Dedifferentiated amniotic fluid mesenchymal stem cell (primary cell): Measurements from ENCODE around the gene ELP4.

Experiments
- DNase-seq: peaks from one replicate; pipeline ENCODE4 v3.0.0-alpha.2; 2016; ENCODE audit errors: extremely low spot score

Gene ELP4

DNA sequence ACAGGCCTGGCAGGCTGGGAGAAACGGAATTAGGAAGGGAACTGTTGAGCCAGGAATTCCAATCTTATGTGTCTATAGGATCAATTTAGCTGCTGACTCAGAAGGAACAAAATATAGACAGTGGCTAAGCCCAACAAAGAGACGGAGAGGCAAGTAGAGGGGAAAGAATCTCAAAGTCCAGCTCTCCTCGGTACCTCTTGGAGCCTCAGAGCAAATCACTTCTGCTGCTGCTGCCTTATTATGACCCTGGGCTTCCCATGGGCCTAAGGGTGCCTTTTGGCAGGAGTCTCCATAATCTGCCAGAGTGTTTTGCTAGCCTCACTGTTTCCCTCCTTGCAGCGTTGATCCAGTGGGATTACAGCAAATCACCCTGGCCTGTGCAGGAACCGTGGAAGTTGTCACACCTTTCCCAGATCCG, 269.8 kb downstream of the ELP4 start:
- DNase-seq = peak; percentile 58

DNA sequence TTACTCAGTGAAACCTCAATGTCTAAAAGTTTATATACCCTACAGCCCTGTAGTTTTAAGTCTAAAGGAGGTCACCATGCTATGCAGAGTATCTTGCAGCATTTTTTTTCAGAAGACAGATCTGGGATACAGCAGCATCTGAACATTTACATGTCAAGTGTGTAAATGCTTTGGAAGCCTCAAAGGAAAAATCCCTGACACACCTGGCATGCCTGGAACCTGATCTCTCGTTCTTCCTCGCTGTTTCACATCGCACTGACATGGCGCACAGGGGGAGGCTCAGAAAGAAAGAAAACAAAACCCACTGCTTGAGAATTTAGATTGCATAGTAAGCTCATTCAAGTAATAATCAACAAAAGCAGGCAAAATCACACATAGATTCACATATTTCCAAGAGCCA, 270.5 kb downstream of the ELP4 start:
- no peak for DNase-seq

- no peak for DNase-seq
These were observed 271.0 kb downstream of the ELP4 start for GRCh38 chr11:31780480-31780971.

DNA sequence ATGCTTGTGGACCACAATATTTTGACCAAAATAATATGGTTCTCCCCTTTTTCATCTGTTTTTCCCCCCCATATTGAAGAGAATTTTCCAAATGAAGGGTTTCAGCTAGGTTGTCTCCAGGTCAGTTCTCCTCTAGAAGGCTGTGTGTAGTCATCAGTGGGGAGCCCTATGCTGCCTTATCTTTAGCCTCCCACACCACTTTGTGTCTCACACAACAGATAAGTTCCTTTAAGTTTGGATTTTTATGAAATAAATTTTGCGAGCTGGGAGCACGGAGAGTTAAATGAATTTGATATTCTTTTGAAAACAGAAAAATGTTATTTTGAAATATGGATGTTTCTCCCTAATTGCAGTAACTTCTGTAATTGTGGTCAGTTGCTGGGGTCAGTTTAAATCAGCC, 272.7 kb downstream of the ELP4 start:
- DNase-seq = no peak

GRCh38 chr11:31783252-31783651, 273.7 kb downstream of the ELP4 start:
- DNase-seq = no peak

DNA sequence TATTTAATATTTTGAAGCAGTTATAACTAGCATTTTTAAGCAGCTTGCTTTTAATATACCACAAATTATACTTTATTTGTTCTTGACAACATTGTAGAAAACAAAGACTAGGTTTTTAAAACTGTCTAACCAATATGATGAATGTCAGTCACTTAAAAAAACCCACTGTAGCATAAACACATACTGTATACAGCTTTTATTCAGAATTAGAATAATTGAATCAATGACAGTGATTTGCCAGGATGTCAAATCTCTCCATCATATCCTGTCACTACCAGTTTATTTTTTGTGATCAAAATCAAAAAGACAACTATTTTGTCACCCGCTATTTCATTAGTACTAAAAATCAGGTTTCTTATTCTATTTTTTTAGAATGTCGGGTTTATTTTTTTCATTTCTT, 275.0 kb downstream of the ELP4 start:
- DNase-seq = no peak

- no peak for DNase-seq
These were observed 277.6 kb downstream of the ELP4 start for GRCh38 chr11:31786996-31787685.

- DNase-seq = no peak
These were observed 278.5 kb downstream of the ELP4 start for GRCh38 chr11:31788085-31788484.

- no peak for DNase-seq
These were observed 281.1 kb downstream of the ELP4 start for GRCh38 chr11:31790649-31791048.

DNA sequence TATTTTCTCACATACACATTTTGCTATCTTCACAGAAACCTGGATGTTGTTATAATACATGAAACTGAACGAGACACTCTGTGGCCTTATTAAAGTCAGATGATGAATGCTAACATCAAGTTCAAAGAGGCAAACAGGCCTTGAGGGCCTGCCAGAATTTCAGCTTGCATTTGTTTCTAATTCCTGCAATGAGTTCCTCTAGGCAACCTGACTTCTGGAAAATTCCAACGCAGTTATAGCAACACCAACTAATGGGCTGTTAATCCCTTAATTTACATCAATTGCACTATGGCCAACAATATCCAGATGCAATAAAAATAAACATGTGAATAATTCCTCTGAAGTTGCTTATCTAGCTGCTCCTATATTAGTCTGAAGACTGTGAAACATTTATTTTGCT, 282.5 kb downstream of the ELP4 start:
- no peak for DNase-seq

GRCh38 chr11:31792456-31792855, 282.9 kb downstream of the ELP4 start:
- DNase-seq = no peak

- no peak for DNase-seq
These were observed 283.7 kb downstream of the ELP4 start for GRCh38 chr11:31793264-31793663.

DNA sequence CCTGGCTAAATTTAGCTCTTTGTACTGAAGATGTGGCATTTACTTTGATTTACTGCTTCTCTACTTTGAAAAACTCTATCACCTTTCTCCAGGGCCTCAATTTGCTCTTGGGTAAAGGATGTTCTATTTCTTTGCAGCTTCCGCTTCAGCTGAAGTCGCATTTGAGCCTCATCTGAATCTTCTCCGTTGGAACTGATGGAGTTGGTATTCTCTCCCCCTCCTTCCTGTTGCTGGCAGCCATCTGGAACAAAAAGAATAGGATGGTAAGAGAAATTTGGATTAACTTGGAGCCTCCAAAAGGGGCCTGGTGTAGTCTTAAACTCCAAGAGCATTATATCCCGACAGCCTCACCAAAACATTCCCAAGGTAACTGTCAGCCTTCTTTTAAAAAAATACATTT, 285.0 kb downstream of the ELP4 start:
- DNase-seq = no peak

DNA sequence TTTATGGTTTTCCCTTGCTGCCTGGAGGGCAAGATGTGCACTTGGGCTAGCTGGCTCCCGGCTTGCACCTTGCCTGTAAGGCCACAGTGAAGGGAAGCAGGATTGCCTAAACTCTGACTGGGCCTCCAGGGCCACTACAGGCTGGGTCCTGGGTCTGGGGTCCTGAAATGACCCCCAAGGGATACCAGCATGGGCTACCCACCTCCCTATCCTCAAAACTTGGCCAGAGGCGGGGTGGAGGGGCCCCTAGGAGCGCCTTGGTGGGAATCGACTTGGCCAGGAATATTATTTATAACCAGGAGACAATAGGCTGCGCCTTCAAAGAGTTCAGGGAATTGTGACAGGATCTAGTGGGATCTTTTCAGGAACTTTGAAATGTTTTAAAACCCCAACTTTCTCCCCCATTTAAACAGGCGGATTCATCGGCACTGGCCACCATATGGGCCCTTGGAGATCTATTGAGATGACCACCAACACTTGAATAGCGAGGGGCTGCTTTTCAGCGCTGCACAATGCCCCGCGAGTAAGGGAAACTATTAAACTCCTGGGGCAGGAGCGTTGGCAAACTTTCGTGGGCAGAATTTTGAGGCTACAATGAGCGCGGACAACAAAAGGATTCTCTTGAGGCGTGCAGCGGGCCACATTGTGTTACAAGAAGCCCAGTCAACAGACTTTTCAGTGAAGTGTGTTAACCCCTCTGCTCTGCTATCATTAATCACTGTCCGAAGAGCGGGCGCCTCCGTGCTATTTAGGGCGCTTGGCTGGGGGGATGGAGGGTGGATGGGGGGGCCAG, 286.3 kb downstream of the ELP4 start:
- DNase-seq = no peak

DNA sequence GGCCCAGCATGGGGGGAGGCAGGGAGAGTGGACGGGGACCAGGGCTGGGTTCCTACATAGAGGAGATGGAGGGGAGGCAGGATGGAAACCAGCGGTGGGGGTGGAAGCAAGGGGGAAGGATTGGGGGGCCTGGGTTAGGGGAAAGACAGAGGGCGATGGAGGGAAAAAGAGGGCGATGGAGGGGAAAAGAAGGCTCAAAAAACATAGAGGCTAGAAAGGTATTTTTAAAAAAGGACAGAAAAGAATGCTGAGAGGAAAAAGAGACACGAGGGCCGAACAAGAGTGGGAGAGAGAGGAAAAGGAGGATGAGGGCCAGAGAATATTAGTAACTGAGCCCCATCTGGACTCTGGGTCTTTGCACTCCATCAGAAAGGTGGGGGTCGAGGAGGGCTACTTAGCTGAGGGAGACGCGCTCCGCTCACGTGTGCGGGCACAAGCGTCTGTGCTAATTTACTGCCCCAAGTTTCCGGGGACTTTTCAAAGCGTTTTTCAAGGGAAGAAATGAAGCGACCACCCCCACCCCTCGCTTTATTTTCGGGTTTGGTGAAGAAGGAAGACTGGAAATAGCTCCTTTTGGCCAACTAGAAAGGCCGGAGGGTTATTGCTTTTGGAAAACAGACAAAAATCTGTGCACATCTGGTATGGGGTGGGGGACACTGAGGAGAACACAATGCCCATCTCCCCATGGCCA, 287.1 kb downstream of the ELP4 start:
- no peak for DNase-seq

DNA sequence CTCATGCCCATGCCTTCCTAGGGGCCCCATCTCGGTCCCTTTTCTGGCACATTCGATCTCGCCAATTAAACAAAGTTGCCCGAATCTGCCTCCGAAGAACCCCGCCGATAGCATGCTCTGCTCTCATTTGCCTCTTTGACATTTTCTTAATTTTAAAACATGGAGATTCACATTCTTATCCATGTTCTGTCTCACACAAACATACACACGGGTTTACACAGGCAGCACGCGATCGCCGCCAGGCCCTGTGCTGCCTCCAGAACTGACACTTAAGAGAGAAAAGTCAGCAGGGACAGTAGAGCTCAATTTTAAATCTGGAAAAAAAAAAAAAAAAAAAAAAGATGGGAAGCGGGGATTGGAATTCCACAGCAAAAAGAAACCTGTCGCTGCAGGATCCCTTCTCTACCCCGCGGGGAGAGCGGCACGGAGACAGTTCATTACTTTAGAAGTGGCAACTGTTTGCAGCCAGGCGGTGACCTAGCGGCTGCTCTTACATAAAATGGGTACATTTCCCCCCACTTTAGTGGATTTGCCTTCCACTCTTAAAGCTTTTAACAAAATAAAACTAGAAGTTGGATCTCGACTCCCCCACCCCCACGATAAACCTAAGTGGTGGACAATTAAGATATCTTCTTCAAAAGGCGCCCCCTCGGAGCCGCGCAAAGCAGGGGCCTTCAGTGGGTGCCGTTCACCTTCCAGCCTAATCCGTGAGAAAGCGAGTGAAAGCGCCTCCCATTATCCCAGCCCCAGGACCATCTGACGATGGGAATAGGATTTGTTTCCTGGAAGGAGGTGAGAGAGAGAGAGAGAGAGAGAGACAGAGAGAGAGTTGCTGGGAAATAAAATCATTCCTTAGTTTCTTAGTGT, 287.9 kb downstream of the ELP4 start:
- DNase-seq = no peak

GRCh38 chr11:31798057-31798553, 288.5 kb downstream of the ELP4 start:
- DNase-seq = no peak

- no peak for DNase-seq
These were observed 289.2 kb downstream of the ELP4 start for GRCh38 chr11:31798554-31799434.

DNA sequence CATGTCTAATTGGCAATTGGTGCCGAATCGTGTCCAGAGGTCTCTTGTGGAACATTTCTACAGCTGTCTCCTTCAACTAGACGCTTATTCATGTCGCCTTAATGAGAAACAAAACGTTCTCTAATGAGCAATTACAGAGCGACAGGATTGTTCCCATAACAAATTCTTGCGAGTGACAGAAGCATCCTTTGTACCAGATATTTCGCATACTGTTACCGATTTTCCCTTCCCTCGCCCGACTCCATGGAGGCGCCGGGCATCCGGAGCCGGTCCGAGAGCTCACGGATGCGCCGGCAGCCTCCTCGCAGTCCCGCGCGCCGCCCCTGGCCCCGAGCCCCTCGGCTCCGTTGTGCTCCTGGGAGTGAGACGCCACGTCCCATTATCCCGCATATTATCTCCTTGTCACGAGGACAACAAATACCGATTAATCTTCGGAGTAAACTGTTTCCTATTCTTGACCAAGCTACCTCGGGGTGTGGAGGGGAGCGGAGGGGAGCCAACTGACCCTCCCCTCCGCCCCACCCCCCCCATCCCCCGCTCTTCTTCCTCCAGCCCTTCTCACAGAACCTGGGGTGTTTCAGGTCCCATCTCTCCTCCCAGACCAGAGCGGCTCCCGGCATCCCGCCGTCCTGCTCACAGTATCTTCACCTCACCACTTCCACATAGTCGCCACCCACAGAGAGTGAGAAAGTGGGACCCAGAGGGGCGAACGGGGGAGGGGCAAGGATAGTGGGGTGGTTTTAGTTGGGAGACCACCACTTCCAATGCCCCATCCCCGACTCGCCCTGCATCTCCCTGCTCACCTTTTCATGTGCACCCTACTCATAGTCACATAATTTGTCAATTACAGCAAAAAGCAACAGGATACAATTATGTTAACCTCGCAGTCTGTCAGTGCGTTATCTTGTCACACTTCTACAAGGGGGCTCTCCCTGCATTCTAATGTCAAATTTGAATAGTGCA, 290.1 kb downstream of the ELP4 start:
- DNase-seq = no peak
